GM23248 (cell line): ENCODE measurements around the gene OR2G2.

Source experiments
- EZH2 ChIP-seq: fragments of 200-600 bp; sonication (generic); IDR thresholded peaks from 2 replicates; pipeline ENCODE4 v1.6.1; 2018; ENCODE audit warnings: antibody characterized with exemption, mild to moderate bottlenecking; ENCODE audit not compliant: insufficient read depth, poor library complexity, severe bottlenecking
- EZH2phosphoT487 ChIP-seq: fragments of 200-600 bp; sonication (generic); IDR thresholded peaks from 2 replicates; pipeline ENCODE4 v1.6.1; 2018; ENCODE audit warnings: antibody characterized with exemption, moderate library complexity, mild to moderate bottlenecking, low read depth; ENCODE audit not compliant: insufficient read depth

DNA sequence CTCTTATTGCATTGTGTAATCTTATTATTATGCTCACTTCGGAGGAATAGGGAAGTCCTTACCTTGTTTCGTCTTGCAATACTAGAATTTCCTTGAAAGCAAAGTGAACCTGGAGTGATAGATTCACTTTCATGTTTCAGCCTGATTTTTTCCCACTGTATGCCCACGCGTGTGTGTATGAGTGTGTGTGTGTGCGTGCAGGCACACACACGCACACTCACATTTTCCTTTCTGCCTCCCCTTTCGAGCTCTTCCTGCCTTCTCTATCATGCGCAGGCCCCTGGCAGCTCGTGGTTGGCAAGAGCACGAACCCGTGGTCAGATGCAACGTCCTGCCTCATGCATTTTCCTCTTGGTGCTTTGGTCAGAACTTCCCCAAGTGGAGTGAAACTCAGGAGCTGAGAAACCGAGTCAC, 39.4 kb upstream of the OR2G2 start, which contains the start of gene GCSAML:
- TF ChIP-seq EZH2: no peak
- TF ChIP-seq EZH2phosphoT487: no peak
